KOPT-K1 (cell line): ENCODE measurements around the gene CD52.

ENCODE experiments used
- H3K27ac ChIP-seq: fragments of 200-600 bp; sonication (generic); 2 replicates; pipeline ENCODE4 v1.5.1; 2016; ENCODE audit warnings: antibody characterized with exemption, mild to moderate bottlenecking, low read depth, low read length; ENCODE audit not compliant: poor library complexity, severe bottlenecking
- H3K36me3 ChIP-seq: fragments of 200-600 bp; sonication (generic); 2 replicates; pipeline ENCODE4 v1.5.1; 2017; ENCODE audit warnings: antibody characterized with exemption, mild to moderate bottlenecking, low read length, moderate library complexity; ENCODE audit not compliant: insufficient read depth
- H3K9me3 ChIP-seq: fragments of 200-600 bp; sonication (generic); 2 replicates; pipeline ENCODE4 v1.5.1; 2017; ENCODE audit warnings: antibody characterized with exemption, low read length, mild to moderate bottlenecking; ENCODE audit not compliant: insufficient read depth, poor library complexity, severe bottlenecking

The CD52 gene

DNA sequence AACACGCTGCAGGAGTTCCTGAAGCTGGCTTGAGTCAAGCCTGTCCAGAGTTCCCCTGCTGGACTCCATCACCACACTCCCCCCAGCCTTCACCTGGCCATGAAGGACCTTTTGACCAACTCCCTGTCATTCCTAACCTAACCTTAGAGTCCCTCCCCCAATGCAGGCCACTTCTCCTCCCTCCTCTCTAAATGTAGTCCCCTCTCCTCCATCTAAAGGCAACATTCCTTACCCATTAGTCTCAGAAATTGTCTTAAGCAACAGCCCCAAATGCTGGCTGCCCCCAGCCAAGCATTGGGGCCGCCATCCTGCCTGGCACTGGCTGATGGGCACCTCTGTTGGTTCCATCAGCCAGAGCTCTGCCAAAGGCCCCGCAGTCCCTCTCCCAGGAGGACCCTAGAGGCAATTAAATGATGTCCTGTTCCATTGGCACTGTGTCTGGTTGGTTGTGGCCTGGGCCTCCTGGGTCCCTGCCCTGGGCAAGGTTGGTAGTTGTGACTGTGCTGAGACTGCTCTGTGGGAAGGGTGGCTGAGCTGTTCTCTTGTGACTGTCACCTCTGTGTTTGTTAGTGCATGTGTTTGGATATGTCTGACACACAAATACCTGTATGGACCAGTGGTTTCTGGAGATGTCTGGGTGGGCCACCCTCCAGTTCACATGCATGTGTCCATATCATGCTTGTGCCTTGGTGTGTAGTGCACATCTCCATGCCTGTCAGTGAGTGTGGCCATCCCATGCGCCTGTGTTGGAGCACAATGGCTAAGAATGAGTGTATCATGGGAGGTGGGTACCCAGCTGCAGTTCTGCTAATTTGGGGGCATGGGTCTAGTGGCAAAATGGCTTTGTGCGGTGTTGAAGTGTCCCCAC is 36.4 kb upstream of the CD52 start:
- H3K27ac ChIP-seq, result peak overlapping the region; percentile 73
- H3K36me3 ChIP-seq, result peaks cover 54% of the 10 kb centered on the region
- no peaks in the 10 kb centered on the region for H3K9me3 ChIP-seq

GRCh38 chr1:26281971-26282370 is 35.8 kb upstream of the CD52 start:
- H3K36me3 ChIP-seq, result peaks cover 47% of the 10 kb centered on the region
- peak overlapping the region; percentile 73 for H3K27ac ChIP-seq

DNA sequence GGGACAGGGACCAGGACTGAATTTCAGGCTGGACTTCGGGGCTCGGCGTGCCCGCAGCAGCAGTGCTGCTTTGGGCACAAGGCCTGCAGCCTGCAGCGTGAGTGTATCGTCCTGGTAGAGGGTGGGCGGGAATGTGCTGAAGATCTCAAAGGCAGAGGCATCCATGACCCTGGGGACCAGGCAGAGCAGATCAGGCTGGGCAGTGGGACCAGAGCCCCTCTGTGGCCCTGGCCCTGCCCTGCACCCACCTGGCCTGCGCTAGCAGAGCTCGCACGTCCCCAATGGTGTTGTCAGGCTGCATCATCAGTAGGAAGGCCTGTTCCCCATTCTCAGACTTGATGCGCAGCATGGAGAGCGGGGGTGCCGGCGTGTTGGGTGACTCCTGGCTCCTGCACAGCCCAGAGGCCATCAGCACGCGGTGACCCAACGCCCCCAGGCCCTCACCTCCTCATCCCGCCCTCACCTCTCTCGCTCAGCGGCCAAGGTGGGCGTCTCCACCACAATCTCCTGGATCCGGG is 35.3 kb upstream of the CD52 start:
- H3K36me3 ChIP-seq, result peaks cover 42% of the 10 kb centered on the region
- no peaks in the 10 kb centered on the region for H3K9me3 ChIP-seq
- H3K27ac ChIP-seq, result no peak overlapping the region

More at GRCh38 chr1:26281971-26282370, 35.8 kb upstream of the CD52 start:
- no peaks in the 10 kb centered on the region for H3K9me3 ChIP-seq

DNA sequence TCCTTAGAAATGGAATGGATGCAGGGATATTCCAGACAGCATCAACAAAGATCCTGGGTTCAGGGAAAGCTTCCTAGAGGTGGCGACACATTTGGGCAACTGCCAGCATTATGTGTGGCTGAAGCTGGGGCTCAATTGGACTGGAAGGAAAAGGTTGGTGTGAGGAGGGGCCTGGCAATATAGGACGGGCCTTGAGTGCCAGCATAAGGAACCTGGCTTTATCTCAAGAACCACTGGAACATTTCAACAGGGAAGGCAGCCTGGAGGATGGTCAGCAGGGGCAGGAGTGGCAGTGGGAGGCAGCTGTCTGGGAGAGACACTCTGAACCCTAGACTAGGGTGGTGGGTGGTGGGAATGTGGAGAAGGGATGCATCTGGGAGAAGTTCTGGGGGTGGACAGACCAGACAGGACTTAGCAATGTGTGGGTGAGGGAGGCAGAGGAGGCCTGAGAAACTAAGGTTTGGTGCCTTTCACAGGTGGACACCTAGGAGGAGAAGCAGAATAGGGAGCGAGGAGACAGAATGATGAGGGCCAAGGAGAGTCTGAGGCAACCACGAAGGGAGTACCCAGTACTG is 34.4 kb upstream of the CD52 start:
- H3K27ac ChIP-seq, result peak overlapping the region; percentile 99
- peaks cover 33% of the 10 kb centered on the region for H3K36me3 ChIP-seq
- H3K9me3 ChIP-seq, result no peaks in the 10 kb centered on the region

DNA sequence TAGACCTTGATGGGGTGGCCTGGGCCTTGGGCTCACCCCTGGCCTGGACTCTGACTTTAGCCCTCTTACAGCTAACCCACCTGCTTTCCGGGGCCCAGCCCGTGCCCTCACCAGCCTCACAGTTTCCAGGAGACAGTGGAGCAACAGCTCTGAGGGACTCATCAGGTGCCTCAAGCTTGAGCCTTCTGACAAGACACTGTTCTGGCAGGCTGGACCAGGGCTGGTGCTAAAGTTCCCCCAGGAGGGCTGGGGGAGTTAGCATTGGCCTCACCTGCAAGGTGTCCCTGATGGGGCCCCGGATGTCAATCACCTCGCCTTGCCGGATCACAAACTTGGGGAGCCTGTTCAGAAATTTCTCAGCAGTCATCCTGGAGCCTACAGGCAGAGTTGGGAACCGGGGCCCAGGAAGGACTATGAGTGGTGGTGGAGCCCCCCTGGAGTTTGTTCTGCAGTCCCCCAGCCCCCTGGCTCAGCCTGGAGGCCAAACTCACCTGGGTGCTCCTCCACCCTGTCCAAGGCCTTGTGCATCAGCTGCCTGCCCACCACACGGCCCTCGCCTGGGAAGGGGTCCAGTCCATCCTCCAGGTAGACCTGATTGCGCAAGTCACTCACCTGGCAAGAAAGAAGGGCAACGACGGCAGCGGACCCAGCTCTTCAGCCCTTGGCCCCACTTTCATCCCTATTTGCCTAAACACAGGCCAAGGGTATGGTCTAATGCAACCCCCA is 33.7 kb upstream of the CD52 start:
- Histone ChIP-seq H3K36me3 (peaks cover 27% of the 10 kb centered on the region), H3K27ac (peak overlapping the region; percentile 99)

DNA sequence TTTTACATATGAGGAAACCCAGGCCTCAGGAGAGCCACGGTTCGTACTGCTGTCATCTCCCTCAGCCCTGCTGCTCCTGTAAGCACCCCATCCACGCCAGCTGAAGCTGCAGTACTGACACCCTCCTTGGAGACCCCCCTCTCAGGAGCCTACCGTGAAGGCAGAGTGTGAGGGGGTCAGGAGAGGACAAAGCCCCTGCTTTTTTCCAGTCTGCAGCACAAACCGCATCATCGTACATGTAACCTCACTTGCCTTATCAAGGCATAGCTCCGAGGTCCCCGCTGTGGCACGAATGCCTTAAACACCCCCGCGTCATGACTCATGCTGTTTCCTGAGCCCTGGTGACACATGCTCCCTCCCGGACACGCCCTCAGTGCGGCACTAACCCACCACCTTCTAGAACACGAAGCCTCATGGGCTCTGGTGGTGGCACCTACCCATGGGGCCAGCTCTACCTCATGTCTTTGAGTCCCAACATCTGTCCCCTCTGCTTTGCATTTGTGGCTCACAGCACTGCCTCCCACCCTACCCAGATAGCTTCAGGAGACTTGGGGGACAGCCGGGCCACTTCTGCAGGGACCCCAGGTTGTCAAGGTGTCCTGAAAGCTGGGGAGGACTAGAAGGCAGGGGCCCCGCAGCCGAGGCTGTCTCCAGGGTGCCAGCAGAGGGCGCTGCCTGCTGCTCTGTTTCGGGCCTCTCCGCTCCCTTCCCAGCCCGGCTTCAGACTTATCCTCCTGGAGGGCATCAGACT is 33.0 kb upstream of the CD52 start:
- H3K9me3 ChIP-seq, result no peaks in the 10 kb centered on the region
- peaks cover 26% of the 10 kb centered on the region for H3K36me3 ChIP-seq
- peak overlapping the region; percentile 99 for H3K27ac ChIP-seq

More for the DNA sequence above, 33.7 kb upstream of the CD52 start:
- H3K9me3 ChIP-seq, result no peaks in the 10 kb centered on the region

GRCh38 chr1:26285366-26286063 is 32.2 kb upstream of the CD52 start:
- Histone ChIP-seq H3K36me3 (peaks cover 26% of the 10 kb centered on the region), H3K27ac (peak overlapping the region; percentile 99), H3K9me3 (no peaks in the 10 kb centered on the region)

GRCh38 chr1:26286064-26286416 is 31.7 kb upstream of the CD52 start:
- H3K36me3 ChIP-seq, result peaks cover 23% of the 10 kb centered on the region
- no peaks in the 10 kb centered on the region for H3K9me3 ChIP-seq
- H3K27ac ChIP-seq, result peak overlapping the region; percentile 99

DNA sequence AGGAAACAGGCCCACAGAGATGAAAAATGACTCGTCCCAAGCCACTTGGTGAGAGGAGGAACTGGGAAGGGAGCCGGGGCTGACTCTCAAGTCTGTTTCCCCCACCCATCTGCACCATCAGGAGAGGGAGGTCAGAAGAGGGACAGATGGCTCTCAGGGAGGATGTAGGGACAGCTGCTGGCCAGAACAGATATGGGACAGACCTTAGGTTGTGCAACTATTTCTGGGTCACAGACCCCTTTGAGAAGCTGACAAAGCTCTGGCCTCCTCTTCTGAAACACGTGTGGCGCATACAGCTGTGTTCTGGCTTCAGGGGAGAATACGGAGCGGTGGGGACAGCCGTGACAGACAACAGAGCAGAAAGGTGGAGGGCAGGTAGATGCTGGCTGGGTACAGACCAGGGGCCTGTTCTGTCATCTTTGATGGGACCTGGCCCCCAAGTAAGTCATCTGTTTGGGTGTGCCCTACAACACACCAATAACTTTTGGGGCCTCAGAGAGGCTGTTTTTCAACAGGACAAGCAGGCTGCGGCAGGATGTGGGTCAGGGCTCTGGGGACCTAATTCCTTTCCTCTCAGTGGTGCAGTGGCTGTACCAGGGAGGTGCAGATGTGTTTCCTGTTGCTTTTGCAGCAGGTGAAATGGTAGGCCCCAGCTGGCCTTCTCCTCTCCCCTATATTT is 30.6 kb upstream of the CD52 start:
- Histone ChIP-seq H3K27ac (peak overlapping the region; percentile 99), H3K36me3 (peaks cover 11% of the 10 kb centered on the region; the same call in 1 of the 2 replicates), H3K9me3 (no peaks in the 10 kb centered on the region)

DNA sequence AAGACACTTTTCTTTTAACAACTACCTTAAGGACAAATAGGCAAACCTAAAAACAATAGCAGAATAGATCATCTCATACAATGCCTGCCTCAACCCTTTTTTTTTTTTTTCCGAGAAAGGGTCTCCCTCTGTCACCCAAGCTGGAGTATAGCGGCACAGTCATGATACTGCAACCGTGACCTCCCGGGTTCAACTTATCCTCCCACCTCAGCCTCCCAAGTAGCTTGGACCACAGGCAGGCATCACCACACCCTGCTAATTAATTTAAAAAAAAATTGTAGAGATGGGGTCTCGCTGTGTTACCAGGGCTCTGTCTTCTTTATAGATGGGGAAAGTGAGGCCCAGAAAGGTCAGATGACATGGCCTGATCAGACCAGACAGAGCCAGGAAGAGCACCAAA is 29.9 kb upstream of the CD52 start:
- Histone ChIP-seq H3K27ac (peak overlapping the region; percentile 99), H3K36me3 (peaks cover 6% of the 10 kb centered on the region; the same call in 1 of the 2 replicates), H3K9me3 (no peaks in the 10 kb centered on the region)

GRCh38 chr1:26288311-26288941 is 29.3 kb upstream of the CD52 start:
- peaks cover under 1% of the 10 kb centered on the region; the same call in 1 of the 2 replicates for H3K36me3 ChIP-seq

DNA sequence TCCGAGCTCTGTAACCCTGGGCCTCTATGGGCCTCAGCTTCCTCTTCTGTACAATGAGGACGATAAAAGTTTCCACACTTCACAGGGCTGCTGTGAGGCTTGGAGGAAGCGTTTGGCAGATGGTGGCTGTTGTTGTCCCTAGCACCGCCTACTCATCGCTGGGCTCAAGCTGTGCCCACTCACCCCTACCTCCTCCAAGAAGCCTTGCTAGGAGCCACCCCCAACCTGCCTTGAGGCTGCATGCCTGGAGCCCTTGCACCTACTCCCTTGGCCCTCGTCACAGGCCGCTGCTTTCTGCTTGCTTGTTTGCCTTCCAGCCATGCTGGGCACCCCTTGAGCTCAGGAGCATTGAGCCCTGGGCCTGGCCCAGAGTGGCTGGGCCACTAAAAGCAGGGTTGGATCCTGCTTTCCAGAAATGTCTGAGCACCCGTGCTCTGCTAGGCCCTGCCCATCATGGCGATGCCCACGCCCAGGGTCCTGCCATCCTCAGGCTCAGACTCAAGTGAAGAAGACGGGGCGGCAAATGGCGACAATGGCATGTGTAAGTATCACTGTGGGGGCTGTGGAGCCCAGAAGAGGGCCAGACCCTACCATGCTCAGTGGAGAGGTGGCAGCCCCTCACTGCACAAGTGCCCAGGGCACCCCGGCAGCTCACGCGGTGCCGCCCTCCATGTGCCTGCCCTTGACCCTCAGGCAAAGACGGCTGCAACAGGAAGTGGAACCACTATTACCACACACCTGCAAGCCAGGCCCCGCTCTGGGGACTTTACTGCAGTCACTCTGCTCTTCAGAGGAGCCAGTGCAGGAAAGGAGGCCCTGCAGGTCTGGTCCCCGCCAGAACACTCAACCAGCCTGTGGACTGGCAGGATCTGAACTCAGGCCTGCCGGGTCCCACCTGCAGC is 28.3 kb upstream of the CD52 start:
- no peaks in the 10 kb centered on the region for H3K36me3 ChIP-seq
- H3K9me3 ChIP-seq, result no peaks in the 10 kb centered on the region
- peak overlapping the region; percentile 99 for H3K27ac ChIP-seq

More at GRCh38 chr1:26288311-26288941, 29.3 kb upstream of the CD52 start:
- no peaks in the 10 kb centered on the region for H3K9me3 ChIP-seq
- peak overlapping the region; percentile 99 for H3K27ac ChIP-seq
